Colon (tissue), 2 donors: Measurements from ENCODE around the gene SVIL.
"Not testable (repeated sequence)": the region's sequence is repeated elsewhere in the genome, so short reads cannot be mapped to it uniquely, and the experiment has no call there.

Experiments used
- FAIRE-seq: peaks from 2 replicates; lab custom pipeline; 2012; peaks lifted over from hg19 to GRCh38; lab: Jason Lieb, UNC
- donor health status: control.
- donor health status: control.

The SVIL gene

DNA sequence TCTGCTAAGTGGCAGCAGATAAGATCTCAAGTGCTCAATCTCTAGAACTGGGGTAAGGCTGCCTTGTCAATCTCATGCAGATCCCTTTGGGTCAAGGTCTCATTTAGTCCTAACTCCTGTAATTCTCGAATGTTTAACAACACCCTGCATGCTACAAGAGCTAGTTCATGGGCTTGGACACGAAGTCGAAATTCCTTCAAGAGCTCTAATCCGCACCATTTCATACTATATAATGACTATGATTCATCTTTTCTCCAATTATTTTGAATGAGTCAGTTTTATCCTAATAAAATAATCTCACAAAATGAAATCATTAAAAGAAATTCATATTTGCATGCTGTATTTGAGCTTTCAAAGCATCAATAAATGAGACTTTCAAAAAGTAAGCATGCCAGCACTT is 119.7 kb downstream of the SVIL start:
- FAIRE-seq: not testable (repeated sequence)

DNA sequence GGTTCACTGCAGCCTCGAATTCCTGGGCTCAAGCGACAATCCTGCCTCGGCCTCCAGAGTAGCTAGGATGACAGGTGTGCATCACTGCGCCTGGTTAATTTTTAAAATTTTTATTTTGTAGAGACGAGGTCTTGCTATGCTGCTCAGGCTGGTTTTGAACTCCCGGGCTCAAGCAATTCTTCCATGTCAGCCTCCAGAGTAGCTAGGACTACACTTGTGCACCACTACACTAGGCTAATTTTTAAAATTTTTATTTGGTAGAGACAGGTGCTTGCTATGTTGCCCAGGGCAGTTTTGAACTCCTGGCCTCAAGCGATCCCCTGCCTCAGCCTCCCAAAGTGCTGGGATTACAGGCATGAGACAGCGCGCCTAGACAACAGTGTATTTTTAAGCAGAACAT is 120.5 kb downstream of the SVIL start:
- FAIRE-seq: no peak

DNA sequence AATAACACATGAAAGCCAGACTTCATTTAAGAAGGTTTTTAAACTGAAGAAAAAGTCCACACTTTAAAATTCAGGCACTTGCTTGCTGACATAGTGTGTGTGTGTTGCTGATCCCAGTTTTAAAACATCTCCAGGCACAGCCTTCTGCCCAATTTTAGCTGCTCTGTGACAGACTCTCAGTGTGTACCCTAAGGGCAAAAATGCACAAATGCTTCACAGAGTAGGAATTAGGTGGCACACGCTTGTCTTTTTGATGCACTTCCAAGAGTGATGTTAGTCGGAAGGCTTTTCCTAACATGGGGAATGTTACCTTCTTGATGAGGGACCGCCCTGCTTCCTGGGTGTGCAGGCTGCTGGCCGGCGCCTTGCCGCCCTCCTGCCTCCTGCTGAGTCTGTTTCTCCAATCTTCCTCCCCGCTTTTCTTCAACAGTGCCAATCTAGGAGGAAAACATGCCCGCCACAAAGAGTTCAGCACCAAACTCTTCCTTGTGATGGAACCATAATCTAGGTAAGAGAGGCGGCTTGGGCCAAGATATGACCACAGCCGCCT is 122.3 kb downstream of the SVIL start:
- no peak for FAIRE-seq

DNA sequence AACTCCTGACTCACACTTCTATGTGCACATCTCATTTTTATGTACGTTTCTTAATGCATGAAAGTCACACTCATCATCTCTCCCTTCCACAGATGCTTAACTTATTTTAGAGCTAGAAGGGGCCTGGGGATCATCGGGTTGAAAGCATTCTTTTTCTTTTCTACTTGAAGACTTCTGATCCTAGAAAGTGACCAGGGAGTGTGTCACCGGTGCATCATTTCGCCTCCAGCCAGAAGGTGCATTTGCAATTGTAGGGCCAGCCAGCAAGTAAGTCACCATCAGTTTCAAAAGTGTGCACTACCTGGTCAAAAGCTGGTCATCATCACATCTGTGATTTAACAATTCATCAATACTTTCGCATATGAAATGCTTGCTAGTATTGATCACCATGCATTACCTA is 123.0 kb downstream of the SVIL start:
- not testable (repeated sequence) for FAIRE-seq

DNA sequence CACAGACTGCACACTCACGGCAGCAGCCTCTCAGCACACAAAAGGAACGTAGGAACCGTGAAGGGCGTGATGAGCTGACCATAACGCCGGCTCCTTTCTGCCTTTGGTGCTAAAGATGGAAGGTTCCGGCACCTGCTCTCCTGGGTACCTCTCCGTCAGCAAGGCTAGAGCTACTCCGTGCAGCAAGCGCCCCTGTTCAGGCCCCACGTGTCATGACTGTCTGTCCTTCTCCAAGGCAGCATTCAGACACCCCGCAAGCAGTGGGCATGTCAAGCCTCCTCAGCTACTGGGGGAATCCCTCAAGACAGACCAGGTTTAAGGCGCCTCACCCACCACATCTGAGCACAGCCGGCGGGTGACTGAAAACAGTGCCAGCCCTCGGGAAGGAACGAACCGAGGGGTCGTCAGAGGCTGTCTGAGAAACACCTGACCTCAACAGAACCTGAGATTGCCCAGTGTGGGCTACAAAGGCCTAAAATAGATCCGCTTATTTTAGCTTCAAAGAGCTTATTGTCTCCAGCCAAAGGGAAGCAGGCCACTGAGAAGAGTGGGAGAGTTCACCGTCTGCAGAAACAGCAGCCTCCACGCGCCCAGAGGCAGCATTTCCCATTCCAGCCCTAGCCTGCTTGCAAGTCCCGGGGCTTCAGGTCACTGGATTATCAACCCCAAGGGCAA is 124.2 kb downstream of the SVIL start:
- not testable (repeated sequence) for FAIRE-seq

DNA sequence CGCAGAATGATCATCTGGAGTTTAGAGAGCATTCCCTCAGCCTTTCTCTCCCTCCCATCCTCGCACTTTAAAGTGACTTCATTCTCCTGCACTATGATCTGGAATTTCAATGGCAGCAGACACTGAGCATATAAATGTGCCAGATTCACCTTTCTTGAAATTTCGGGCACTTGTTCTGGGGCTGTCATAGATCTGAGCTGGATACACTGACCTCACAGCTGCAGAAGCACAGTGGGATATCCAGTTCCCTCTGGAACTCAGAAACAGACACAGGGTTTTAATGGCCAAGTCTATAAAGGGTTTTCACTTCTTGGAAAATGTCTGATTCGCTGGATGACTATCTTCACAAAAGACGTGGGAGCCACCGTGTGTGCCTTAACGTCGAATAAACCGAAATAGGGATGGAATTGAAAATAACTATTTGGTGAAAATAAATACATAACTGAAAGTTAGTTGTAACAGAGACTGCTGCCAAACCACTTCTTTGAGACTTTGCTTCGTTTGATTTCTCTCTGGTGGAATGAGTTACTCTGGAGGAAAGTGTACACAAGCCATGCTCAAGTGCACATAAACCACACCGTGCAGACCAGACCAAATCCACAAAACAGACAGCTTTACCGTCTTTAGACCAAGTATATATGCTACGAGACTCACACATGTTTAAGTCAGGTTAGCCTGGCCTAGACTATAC is 126.1 kb downstream of the SVIL start:
- no peak for FAIRE-seq

DNA sequence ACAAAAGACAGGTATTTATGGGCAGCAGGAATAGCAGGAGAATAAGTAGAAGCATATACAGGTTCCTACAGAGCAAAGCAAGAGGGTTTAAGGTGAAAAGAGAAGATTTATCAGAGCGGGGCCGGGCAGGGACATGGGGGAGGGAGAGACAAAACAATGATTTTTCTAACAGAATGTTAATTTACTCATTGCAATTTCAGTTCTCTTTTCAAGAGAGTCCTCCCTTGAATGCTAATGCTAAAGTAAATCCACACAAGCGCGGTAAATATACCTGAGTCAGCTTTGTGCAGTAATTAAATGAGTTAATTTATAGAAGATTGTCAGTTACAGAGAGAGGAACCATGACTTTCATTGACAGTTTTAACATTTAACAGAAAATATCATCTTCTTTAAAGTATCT is 127.0 kb downstream of the SVIL start:
- FAIRE-seq: not testable (repeated sequence)

DNA sequence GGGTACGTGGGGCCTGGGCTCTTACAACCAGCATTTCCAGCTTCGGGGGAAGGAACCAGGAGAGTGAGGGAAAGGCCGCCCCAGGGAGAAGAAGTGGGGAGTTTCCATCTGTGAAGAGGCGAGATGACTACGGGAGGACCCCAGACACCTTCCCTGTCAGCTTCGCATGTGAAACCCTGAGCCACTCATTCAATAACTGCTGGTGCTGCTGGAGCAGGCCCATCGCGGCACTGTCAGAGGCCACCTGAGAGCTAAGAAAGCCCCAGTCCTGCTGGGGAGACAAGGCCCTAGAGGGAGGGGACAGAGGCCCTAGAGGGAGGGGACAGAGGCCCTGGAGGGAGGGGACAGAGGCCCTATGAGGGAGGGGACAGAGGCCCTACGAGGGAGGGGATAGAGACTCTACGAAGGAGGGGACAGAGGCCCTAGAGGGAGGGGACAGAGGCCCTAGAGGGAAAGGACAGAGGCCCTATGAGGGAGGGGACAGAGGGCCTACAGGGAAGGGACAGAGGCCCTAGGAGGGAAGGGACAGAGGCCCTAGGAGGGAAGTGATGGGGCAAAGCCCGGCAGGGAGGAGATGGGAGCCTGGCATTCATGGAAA is 128.3 kb downstream of the SVIL start:
- not testable (repeated sequence) for FAIRE-seq

DNA sequence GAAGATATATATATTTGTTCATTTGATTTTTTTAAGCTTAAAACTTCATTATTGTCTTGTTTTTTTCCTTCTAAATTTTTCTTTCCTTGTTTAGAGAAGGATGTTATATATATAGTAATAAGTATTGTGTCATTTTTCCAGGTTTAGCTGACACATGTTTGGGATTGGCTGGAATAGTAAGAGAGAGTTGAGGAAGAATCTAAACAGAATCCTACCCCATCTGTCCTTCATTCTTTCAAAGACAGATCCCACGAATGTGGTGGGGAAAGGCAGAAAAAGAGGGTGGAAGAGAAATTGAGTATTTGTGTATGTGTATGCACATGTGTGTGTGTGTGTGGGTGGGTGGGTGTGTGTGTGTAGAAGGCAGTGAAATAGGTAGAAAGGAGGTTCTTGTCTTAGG is 132.4 kb downstream of the SVIL start:
- no peak for FAIRE-seq

DNA sequence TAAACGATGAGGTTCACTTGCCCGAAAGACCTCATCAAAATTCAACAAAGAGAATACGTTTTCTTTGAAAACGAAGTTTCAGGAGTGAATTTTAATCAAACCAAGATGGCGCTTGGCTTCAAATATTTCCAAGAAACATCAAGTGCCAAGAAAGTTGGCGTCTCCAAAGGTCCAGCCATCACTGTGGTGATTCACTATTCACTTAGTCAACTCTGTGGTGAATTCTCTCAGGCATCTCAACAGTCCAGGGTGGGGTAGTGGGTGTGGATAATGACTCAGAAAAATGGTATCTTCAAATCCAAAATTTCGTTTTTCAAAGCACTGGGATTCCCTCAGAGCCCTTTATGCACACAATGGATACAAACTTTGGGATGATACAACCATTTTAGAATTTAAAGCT is 133.1 kb downstream of the SVIL start:
- no peak for FAIRE-seq

DNA sequence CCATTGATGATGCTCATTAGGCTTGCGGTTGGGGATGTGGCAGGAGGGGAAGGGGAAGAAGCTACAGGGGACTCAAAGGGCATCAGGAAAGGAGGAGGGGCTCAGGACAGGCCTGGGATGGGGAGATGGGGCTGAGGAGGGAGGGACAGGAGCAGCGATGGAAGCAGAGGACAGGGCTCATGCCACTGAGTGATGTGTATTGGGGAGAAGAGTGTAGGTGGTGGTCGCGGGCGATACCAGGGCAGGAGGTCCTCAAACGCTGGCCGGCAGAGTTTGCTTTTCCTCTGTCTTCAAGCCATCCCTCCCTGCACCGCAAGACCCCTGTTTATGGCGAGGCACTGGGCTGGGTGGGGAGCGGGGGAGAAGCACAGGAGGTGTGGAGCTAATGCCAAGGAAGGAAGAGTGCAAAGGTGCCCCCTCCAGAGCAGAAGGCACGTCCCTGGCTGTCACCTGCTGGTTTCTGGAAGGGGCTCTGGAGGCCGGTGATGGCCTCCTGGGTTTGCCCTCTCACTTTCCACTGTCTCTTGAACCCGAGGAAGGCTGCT is 134.7 kb downstream of the SVIL start:
- FAIRE-seq: no peak

DNA sequence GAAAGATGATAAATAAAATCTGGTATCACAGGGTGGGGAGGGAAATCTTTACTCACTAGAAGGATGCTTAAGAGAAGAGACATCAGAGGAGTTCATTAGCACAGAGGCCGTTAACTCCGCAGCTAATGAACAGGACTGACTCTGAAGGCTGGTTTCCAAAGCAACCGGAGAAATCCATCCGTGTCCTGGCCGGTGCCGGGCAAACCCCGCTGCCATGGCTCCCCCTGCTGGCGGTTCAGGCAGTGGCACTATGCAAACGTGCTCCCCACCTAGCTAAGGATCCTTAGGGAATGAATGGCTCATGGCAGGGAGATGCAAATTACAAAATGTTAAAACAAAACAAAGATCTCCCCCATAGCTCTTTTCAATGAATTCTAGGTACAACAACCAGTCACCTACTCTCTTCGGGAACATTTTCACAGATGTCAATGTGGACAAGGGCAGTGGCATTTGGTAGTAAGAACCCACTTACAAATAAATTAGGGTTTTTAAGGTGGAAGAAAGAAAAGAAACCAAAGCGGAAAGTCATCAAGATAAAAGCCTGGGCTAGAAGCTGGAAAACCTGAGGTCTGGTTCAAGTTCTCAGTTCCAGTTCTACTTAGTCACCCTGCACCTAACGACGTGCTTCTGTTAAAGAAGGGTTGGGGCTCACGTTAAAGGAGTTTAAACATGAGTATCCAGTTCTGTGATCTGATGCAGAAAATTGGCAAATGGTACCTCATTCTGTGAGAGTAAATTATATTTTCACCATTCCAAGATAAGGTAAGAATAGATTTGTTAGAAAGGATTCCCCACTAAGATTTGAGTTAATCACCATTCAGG is 138.2 kb downstream of the SVIL start:
- no peak for FAIRE-seq

DNA sequence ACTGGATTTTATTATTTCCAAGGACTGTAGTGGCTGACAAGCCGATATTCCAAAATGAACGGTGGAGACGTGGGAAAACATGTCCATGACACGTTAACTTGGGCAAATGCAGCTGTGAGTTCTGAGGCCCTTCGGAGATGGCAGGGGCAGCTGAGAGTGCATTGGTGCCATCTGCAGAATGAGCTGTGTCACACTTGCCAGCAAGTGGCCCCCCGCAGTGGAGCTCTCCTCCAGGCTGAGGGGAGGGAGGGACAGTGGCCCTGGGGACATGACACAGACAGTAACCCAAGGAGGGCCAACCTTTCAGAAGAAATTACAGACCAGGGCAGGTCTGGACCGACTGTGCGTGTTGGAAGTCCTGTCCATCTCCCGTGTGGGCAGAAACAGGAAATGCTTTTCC is 139.4 kb downstream of the SVIL start:
- FAIRE-seq: no peak

DNA sequence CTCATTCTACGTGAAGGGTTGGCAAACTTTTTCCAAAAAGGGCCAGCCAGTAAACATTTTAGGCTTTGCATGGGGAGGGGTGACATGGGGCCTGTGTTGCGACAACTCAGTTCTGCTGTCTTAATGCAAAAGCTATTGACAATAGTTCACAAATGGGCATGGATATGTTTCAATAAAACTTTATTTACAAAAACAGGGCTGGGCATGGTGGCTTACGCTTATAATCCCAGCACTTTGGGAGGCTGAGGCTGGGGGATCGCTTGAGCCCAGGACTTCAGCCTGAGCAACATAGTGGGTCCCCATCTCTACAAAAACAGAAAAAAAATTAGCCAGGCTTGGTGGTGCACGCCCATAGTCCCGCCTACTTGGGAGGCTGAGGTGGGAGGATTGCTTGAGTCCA is 141.1 kb downstream of the SVIL start:
- FAIRE-seq: no peak

DNA sequence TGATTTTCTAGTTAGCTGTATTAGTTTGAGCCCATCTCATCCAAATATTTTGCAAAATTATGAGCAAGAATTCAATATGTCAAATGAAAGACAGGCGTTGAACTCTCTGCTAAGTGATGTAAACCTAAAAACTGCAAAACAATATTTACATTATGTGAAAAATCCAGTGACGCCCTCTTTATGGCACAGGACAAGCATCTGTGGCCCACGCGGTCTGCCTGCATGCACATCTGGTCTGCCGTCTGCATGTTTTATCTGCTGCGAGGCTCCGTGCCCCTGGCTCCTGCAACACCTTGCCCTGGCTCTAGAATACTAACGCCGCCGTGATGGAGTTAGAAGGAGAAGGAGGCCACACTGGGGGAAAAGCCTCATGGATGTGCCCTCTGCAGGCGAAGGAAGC is 142.0 kb downstream of the SVIL start:
- no peak for FAIRE-seq

DNA sequence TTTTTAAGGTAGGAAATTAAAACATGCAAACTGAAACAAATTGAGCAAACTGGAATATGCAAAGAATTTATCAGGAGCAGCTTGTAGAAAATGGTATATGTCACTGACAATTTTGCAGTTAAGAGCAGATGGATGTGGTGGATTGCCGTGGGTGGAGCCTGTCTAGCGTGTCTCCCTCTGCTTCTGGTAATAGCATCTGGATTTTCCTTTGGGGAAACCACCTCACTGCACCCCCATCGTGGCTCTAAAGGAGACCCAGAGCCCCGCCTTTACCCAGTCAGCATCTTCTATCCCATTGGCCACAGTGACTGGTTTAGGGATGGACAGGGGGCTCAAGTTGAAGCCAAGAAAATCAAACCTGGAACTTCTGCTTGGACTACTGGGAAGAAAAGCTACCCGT is 142.9 kb downstream of the SVIL start:
- no peak for FAIRE-seq

DNA sequence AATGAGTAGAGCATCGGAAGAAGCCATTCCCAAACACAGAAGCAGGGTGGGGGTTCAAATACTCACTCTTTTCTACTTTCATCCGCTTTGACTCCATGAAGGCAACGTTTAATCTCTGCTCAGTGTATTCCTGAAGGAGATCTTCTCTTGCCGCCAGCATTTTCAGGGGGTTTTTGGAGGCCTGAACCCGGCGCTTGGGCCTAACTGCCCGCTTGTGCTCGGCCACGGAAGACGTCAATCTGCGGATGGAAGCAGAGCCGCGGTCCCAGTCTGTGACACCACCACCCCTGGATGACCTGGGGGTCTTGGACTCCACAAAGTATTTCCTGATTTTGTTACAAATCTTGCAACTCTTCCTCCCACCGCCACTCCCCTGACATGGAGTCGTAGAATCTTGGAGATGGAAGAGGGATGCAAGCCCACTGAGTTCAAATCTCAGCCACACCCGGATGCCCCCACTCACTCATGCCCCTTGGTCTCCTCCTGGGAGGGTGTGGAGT is 143.9 kb downstream of the SVIL start:
- FAIRE-seq: not testable (repeated sequence)

DNA sequence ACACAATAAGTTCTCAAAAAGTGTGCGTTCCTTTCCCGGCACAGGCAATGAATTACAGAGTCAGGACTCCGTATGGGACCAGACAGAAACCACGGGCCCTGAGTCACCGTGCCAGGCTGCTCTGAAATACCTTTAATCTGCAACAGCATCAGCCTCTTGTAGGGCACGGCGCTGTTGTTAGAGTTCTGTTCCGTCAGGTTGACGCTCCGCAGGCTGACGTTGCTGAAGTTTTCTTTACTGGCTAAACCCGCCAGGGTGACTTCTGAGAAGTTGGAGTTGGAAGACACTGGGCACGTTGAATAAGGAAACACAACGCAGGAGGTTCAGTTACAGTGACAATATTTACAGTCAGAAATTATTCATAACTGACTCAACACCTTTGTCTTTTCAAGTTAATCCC is 146.3 kb downstream of the SVIL start:
- not testable (repeated sequence) for FAIRE-seq

DNA sequence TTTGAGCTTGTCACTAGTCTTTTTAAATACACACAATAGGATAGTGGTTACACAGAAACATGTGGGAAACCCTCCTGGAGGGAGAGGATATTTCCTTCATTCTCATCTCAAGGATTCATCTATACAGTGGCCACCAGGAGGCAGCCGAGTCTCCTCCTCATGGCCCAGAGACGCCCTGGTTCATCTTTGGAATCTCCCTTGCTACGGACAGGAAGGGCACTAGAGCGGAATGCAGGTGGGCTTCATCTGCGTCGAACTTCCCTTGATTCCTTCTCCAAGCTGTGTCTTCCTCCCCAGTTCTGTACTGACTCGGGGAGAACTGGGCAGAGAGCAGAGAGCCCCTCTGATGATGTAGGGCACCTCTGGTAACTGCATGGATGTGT is 146.9 kb downstream of the SVIL start:
- FAIRE-seq: not testable (repeated sequence)

DNA sequence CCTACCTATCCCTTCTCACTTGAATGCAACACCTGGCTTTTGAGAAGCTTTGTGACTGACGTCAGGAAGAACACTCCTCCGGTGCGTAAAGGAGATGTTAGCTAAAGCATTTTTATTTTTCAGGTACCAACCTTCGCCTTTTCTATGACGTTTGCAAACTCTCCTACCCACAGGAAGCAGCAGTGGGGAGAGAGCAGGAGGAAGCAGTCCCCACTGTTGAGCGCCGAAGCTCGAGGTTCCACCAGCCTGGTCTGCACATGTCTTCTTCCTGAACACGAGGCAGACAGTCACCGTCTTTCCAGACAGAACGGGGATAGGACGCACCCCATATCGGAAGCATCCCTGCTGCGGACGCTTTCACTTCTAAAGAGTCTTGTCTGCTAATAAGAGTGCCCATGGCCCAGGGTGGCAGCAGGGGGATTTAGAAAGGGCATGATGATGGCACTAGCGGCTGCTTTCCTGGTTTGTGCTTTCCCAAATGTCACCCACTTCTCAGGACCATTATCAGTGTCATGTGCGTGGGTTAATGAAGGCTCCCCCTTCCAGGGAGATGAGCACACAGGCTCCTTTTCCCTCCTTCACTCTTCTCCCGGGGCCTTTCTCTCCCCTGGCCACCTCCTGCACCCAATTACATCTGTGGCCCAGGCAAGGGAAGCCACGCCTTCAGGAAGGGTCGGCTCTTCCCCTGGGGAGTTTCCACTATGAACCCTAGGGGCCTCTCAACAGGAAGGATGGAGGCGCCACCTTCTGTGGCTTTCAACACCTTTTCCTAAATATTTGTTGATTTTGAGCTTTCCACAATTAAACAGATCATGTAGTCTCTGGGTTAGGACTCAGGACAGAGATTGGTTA is 147.5 kb downstream of the SVIL start:
- FAIRE-seq: not testable (repeated sequence)

DNA sequence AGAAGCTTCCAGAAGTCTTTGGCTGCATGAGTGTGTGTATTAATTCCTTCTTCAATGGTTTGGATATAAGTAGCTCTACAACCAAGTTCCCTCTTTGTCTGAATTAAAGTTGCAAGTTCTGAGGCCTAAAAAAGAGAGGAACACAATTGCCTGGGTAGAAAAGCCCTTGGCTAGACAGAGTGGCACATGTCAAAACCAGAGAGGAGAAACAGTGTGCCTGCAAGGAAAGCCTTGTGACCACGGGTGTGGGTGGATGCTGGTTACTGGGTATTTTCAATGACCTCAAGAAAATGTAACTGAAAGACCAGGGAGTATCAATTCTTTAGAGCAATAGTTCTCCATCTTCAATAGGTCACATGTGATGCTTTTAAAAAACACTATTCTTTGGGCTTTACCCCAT is 148.3 kb downstream of the SVIL start:
- no peak for FAIRE-seq
